ENCODE data around the gene GDF11.

Gene GDF11

GRCh38 chr12:55717011-55718007 is 25.6 kb upstream of the GDF11 start:
- Histone ChIP-seq H3K79me2 (ENCODE audit: insufficient read depth, low read length) (no peaks in the 10 kb centered on the region), H3K36me3 (ENCODE audit: low read length) (no peaks in the 10 kb centered on the region), H3K4me3 (ENCODE audit: insufficient read depth, low read length, poor library complexity, severe bottlenecking) (peak overlapping the region; percentile 86), H3K27me3 (ENCODE audit: low read length) (no peaks in the 10 kb centered on the region), H3K9ac (ENCODE audit: low read length) (peak overlapping the region; percentile 73), H3K4me2 (ENCODE audit: low read depth, low read length, poor library complexity, severe bottlenecking) (peak overlapping the region; percentile 74), H3K9me3 (ENCODE audit: insufficient read depth, low read length) (no peaks in the 10 kb centered on the region), H3F3A (ENCODE audit: insufficient read depth) (no peaks in the 10 kb centered on the region), H2AFZ (ENCODE audit: low read depth, low read length, severe bottlenecking) (no peak overlapping the region), H4K20me1 (ENCODE audit: low read depth, low read length) (no peaks in the 10 kb centered on the region), H3K9me2 (replicated peaks; ENCODE audit: insufficient read depth, low read length) (no peaks in the 10 kb centered on the region), H3K27ac (ENCODE audit: low read depth, low read length) (peak overlapping the region; percentile 85)
- TF ChIP-seq CTCF (IDR thresholded peaks at IDR 0.05; ENCODE audit: insufficient read depth, low read length, poor library complexity, severe bottlenecking): no peak
- TF ChIP-seq EZH2phosphoT487 (conservative IDR thresholded peaks at IDR 0.05; ENCODE audit: low read length): no peak

GRCh38 chr12:55718015-55718414 is 24.9 kb upstream of the GDF11 start:
- Histone ChIP-seq H3K79me2 (ENCODE audit: insufficient read depth, low read length) (no peaks in the 10 kb centered on the region), H3F3A (ENCODE audit: insufficient read depth) (no peaks in the 10 kb centered on the region), H3K4me2 (ENCODE audit: low read depth, low read length, poor library complexity, severe bottlenecking) (peak overlapping the region; percentile 74), H4K20me1 (ENCODE audit: low read depth, low read length) (no peaks in the 10 kb centered on the region), H3K9ac (ENCODE audit: low read length) (no peak overlapping the region), H2AFZ (ENCODE audit: low read depth, low read length, severe bottlenecking) (no peak overlapping the region), H3K27me3 (ENCODE audit: low read length) (no peaks in the 10 kb centered on the region), H3K36me3 (ENCODE audit: low read length) (no peaks in the 10 kb centered on the region), H3K9me2 (replicated peaks; ENCODE audit: insufficient read depth, low read length) (no peaks in the 10 kb centered on the region), H3K27ac (ENCODE audit: low read depth, low read length) (0 out of 2 replicates have a peak overlapping the region, but pooled peaks have one; percentile 85), H3K4me3 (ENCODE audit: insufficient read depth, low read length, poor library complexity, severe bottlenecking) (no peak overlapping the region), H3K9me3 (ENCODE audit: insufficient read depth, low read length) (no peaks in the 10 kb centered on the region)
- TF ChIP-seq CTCF (IDR thresholded peaks at IDR 0.05; ENCODE audit: insufficient read depth, low read length, poor library complexity, severe bottlenecking): no peak
- no peak for TF ChIP-seq EZH2phosphoT487 (conservative IDR thresholded peaks at IDR 0.05; ENCODE audit: low read length)

- Histone ChIP-seq H3K36me3 (ENCODE audit: low read length) (no peaks in the 10 kb centered on the region), H3K9me3 (ENCODE audit: insufficient read depth, low read length) (no peaks in the 10 kb centered on the region), H3K4me3 (ENCODE audit: insufficient read depth, low read length, poor library complexity, severe bottlenecking) (no peak overlapping the region), H3F3A (ENCODE audit: insufficient read depth) (no peaks in the 10 kb centered on the region), H3K4me2 (ENCODE audit: low read depth, low read length, poor library complexity, severe bottlenecking) (no peak overlapping the region), H3K9ac (ENCODE audit: low read length) (no peak overlapping the region), H3K27ac (ENCODE audit: low read depth, low read length) (no peak overlapping the region), H3K27me3 (ENCODE audit: low read length) (no peaks in the 10 kb centered on the region), H2AFZ (ENCODE audit: low read depth, low read length, severe bottlenecking) (no peak overlapping the region), H3K9me2 (replicated peaks; ENCODE audit: insufficient read depth, low read length) (no peaks in the 10 kb centered on the region), H3K79me2 (ENCODE audit: insufficient read depth, low read length) (no peaks in the 10 kb centered on the region), H4K20me1 (ENCODE audit: low read depth, low read length) (no peaks in the 10 kb centered on the region)
- TF ChIP-seq CTCF (IDR thresholded peaks at IDR 0.05; ENCODE audit: insufficient read depth, low read length, poor library complexity, severe bottlenecking) (no peak), EZH2phosphoT487 (conservative IDR thresholded peaks at IDR 0.05; ENCODE audit: low read length) (no peak)
These were observed 24.2 kb upstream of the GDF11 start for GRCh38 chr12:55718624-55719275.

Measured in SU-DHL-6 (cell line).